Astrocyte (in vitro differentiated cells and primary cell): Measurements from ENCODE around the gene FER. TPM values are rescaled to one million over a fixed set of nuclear protein-coding genes. Genes with fewer than 3 reads are reported as not detected.
"Not testable (repeated sequence)": the region's sequence is repeated elsewhere in the genome, so short reads cannot be mapped to it uniquely, and the experiment has no call there.

ENCODE experiments used
- DNase-seq: peaks from one replicate; pipeline ENCODE4 v3.0.0-alpha.2; 2010; ENCODE audit warnings: low read depth
- FAIRE-seq: peaks from 2 replicates; lab custom pipeline; 2011; peaks lifted over from hg19 to GRCh38; lab: Jason Lieb, UNC
- H2AFZ ChIP-seq: 2 replicates; pipeline ENCODE4 v1.6.0; 2012; ENCODE audit warnings: low read depth, low read length, inconsistent platforms
- H3K27ac ChIP-seq: 2 replicates; pipeline ENCODE4 v1.5.1; 2011; ENCODE audit warnings: low read depth, low read length, inconsistent platforms
- H3K27me3 ChIP-seq: 2 replicates; pipeline ENCODE4 v1.6.0; 2011; ENCODE audit warnings: low read length, inconsistent platforms; ENCODE audit not compliant: insufficient read depth
- H3K36me3 ChIP-seq: 2 replicates; pipeline ENCODE4 v1.5.1; 2011; ENCODE audit warnings: low read length, inconsistent platforms; ENCODE audit not compliant: insufficient read depth
- H3K4me1 ChIP-seq: 2 replicates; pipeline ENCODE4 v1.5.1; 2011; ENCODE audit warnings: low read length, inconsistent platforms; ENCODE audit not compliant: insufficient read depth
- H3K4me2 ChIP-seq: 2 replicates; pipeline ENCODE4 v1.6.0; 2012; ENCODE audit warnings: low read length, inconsistent platforms
- H3K4me3 ChIP-seq: 2 replicates; pipeline ENCODE4 v1.5.1; 2011; ENCODE audit warnings: low read depth, mild to moderate bottlenecking, low read length, inconsistent platforms; ENCODE audit not compliant: insufficient read depth
- H3K79me2 ChIP-seq: 2 replicates; pipeline ENCODE4 v1.6.0; 2012; ENCODE audit warnings: mild to moderate bottlenecking, low read length, inconsistent platforms; ENCODE audit not compliant: insufficient read depth
- H3K9ac ChIP-seq: 2 replicates; pipeline ENCODE4 v1.6.0; 2012; ENCODE audit warnings: mild to moderate bottlenecking, low read length, inconsistent platforms
- H3K9me3 ChIP-seq: 2 replicates; pipeline ENCODE4 v1.5.1; 2012; ENCODE audit warnings: low read depth, mild to moderate bottlenecking, low read length, inconsistent platforms; ENCODE audit not compliant: insufficient read depth
- H4K20me1 ChIP-seq: 2 replicates; pipeline ENCODE4 v1.6.0; 2012; ENCODE audit warnings: low read length, inconsistent platforms; ENCODE audit not compliant: insufficient read depth
- H3K27ac Mint-ChIP-seq: one replicate; pipeline ENCODE4 v1.8.0; 2021; ENCODE audit warnings: mild to moderate bottlenecking, mixed read lengths; ENCODE audit not compliant: unreplicated experiment
- H3K27me3 Mint-ChIP-seq: one replicate; pipeline ENCODE4 v1.8.0; 2021; ENCODE audit warnings: low read depth, mixed read lengths; ENCODE audit not compliant: unreplicated experiment
- H3K36me3 Mint-ChIP-seq: one replicate; pipeline ENCODE4 v1.8.0; 2021; ENCODE audit warnings: low read depth, mixed read lengths; ENCODE audit not compliant: unreplicated experiment
- H3K4me1 Mint-ChIP-seq: one replicate; pipeline ENCODE4 v1.8.0; 2021; ENCODE audit warnings: low read depth, mixed read lengths; ENCODE audit not compliant: unreplicated experiment
- H3K4me3 Mint-ChIP-seq: one replicate; pipeline ENCODE4 v1.8.0; 2021; ENCODE audit warnings: mild to moderate bottlenecking, moderate library complexity, mixed read lengths; ENCODE audit not compliant: unreplicated experiment
- H3K9me3 Mint-ChIP-seq: one replicate; pipeline ENCODE4 v1.8.0; 2021; ENCODE audit warnings: mild to moderate bottlenecking, mixed read lengths; ENCODE audit not compliant: unreplicated experiment
- EZH2 ChIP-seq: IDR thresholded peaks from 2 replicates; pipeline ENCODE4 v1.6.1; 2012; ENCODE audit warnings: mild to moderate bottlenecking, low read length, inconsistent platforms; ENCODE audit not compliant: insufficient read depth
- total RNA-seq: library from RNA; stranded (reverse); gene quantifications from 2 replicates; pipeline ENCODE4 v1.2.1, GENCODE V29; 2021
- TF ChIP-seq, protein P1 (sequence below): IDR thresholded peaks from 2 replicates; pipeline ENCODE4 v1.5.1; 2011; ENCODE audit warnings: low read depth, mild to moderate bottlenecking, inconsistent platforms, low read length, moderate library complexity; ENCODE audit not compliant: insufficient read depth

Gene FER
- total RNA-seq, 1 donor from 2014 or later = 21.6 TPM

DNA sequence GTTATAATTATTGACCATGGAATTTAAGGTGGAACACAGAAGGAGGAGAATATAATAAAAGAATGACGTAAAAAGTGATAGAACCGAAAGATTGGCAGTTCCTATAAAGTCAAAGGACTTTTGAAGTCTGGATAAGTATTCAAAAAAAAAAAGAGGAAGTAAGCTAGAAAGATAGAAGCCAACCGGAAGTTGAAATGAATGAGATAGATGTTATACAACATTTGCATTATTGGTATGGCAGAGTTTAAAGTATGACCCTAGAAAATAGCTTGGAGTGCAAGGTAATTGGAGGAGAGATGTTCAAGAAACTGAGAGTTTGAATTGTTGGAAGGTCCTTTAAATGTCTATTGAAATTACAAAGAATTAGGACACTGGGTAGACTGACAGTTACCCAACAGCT is 293.6 kb downstream of the FER start:
- Mint-ChIP-seq H3K4me3 (no peak overlapping the region), H3K9me3 (no peaks in the 10 kb centered on the region), H3K27me3 (no peaks in the 10 kb centered on the region), H3K27ac (no peak overlapping the region), H3K4me1 (no peaks in the 10 kb centered on the region), H3K36me3 (no peaks in the 10 kb centered on the region)
- no peaks in the 10 kb centered on the region for H3K4me1 ChIP-seq
- H3K9ac ChIP-seq = no peak overlapping the region
- no peaks in the 10 kb centered on the region for H3K36me3 ChIP-seq
- no peak overlapping the region for H3K4me2 ChIP-seq
- H3K79me2 ChIP-seq = no peaks in the 10 kb centered on the region
- H3K4me3 ChIP-seq = no peak overlapping the region
- H3K9me3 ChIP-seq = no peaks in the 10 kb centered on the region
- no peak overlapping the region for H3K27ac ChIP-seq
- no peak overlapping the region for H2AFZ ChIP-seq
- no peaks in the 10 kb centered on the region for H3K27me3 ChIP-seq
- no peak for TF ChIP-seq EZH2
- TF ChIP-seq, protein P1, sequence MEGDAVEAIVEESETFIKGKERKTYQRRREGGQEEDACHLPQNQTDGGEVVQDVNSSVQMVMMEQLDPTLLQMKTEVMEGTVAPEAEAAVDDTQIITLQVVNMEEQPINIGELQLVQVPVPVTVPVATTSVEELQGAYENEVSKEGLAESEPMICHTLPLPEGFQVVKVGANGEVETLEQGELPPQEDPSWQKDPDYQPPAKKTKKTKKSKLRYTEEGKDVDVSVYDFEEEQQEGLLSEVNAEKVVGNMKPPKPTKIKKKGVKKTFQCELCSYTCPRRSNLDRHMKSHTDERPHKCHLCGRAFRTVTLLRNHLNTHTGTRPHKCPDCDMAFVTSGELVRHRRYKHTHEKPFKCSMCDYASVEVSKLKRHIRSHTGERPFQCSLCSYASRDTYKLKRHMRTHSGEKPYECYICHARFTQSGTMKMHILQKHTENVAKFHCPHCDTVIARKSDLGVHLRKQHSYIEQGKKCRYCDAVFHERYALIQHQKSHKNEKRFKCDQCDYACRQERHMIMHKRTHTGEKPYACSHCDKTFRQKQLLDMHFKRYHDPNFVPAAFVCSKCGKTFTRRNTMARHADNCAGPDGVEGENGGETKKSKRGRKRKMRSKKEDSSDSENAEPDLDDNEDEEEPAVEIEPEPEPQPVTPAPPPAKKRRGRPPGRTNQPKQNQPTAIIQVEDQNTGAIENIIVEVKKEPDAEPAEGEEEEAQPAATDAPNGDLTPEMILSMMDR = no peak
- FAIRE-seq = no peak
- no peak for DNase-seq
- no peaks in the 10 kb centered on the region for H4K20me1 ChIP-seq

DNA sequence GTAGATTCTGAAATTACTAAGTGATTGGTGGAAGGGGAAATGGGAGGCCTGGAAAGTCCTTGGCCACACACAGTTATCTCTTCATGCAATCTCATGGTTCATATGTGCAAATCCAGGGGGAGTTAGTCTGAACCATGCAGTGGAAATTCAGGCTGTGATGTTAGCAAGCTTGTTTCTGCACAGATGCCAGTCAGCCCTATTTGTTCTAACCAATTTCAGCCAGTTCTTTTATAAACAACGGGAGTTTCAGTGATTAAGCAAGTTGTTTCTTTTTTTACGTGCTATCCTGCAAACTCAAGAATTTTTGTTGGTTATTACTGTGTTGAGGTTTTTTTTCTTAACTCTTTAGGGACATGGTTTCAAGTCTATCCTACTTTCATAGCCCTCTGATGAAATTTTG is 298.0 kb downstream of the FER start:
- no peak overlapping the region for H3K4me3 Mint-ChIP-seq
- Histone ChIP-seq H2AFZ (no peak overlapping the region), H3K4me1 (no peaks in the 10 kb centered on the region), H4K20me1 (no peaks in the 10 kb centered on the region), H3K9me3 (no peaks in the 10 kb centered on the region), H3K27me3 (no peaks in the 10 kb centered on the region), H3K4me2 (no peak overlapping the region), H3K4me3 (no peak overlapping the region), H3K36me3 (no peaks in the 10 kb centered on the region), H3K79me2 (no peaks in the 10 kb centered on the region), H3K27ac (no peak overlapping the region), H3K9ac (no peak overlapping the region)
- H3K36me3 Mint-ChIP-seq = no peaks in the 10 kb centered on the region
- peaks cover 7% of the 10 kb centered on the region for H3K4me1 Mint-ChIP-seq
- no peak overlapping the region for H3K27ac Mint-ChIP-seq
- H3K27me3 Mint-ChIP-seq = no peaks in the 10 kb centered on the region
- FAIRE-seq (no peak), DNase-seq (no peak)
- H3K9me3 Mint-ChIP-seq = no peaks in the 10 kb centered on the region
- TF ChIP-seq, protein P1 = no peak
- TF ChIP-seq EZH2 = no peak

DNA sequence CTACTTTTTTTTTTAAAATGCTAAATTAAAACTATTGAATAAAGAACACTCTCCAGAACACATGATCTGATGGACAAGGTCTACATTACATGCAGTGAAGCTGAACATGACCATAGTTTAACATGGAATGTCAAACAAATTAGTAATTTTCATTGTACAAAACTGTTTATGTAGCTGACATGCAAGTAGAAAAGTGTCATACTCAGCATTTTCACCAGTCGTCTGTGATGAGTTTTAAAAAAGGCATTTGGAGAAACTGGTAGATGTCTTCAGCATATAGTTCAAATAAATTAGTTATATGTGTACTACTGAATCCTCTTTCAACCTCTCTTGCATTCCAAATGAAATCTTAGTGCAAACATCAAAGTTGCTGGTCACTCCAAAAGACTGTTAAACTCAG is 301.9 kb downstream of the FER start:
- Histone ChIP-seq H3K9me3 (no peaks in the 10 kb centered on the region), H3K27me3 (no peaks in the 10 kb centered on the region), H3K4me1 (no peaks in the 10 kb centered on the region), H3K79me2 (no peaks in the 10 kb centered on the region), H3K27ac (no peak overlapping the region), H4K20me1 (no peaks in the 10 kb centered on the region), H3K4me3 (no peak overlapping the region), H3K36me3 (no peaks in the 10 kb centered on the region), H2AFZ (no peak overlapping the region), H3K9ac (no peak overlapping the region), H3K4me2 (no peak overlapping the region)
- peaks cover 4% of the 10 kb centered on the region for H3K36me3 Mint-ChIP-seq
- no peaks in the 10 kb centered on the region for H3K9me3 Mint-ChIP-seq
- H3K27ac Mint-ChIP-seq = no peak overlapping the region
- H3K27me3 Mint-ChIP-seq = no peaks in the 10 kb centered on the region
- DNase-seq (no peak), FAIRE-seq (peak; percentile 76)
- TF ChIP-seq, protein P1 = no peak
- TF ChIP-seq EZH2 = no peak
- H3K4me3 Mint-ChIP-seq = no peak overlapping the region
- H3K4me1 Mint-ChIP-seq = peaks cover 7% of the 10 kb centered on the region

DNA sequence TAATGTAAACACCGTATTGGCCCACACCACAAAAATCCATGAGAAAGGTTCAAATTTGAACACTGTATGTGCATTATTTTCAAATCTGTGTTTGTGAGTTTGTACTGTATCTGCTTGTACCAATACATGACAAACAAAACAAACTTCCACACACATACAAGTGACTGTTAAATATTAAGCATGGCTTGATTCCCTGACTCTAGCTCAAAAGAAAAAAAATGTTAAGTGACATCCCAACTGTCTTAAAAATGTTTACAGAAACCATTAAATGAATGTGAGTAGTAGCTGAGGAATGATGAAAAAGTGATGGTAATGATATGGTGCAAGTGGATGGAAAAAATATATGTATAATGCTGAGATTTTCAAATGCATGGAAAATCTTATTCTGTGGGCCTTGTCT is 302.6 kb downstream of the FER start:
- not testable (repeated sequence) for FAIRE-seq, H3K79me2 ChIP-seq, H3K4me1 Mint-ChIP-seq, DNase-seq, H3K36me3 ChIP-seq, H3K9me3 ChIP-seq, H3K4me1 ChIP-seq, H3K27ac ChIP-seq, H3K4me2 ChIP-seq, H3K27me3 ChIP-seq, H3K4me3 ChIP-seq, H3K27me3 Mint-ChIP-seq, H2AFZ ChIP-seq, H3K9ac ChIP-seq, H3K27ac Mint-ChIP-seq, H3K9me3 Mint-ChIP-seq, H3K4me3 Mint-ChIP-seq, H3K36me3 Mint-ChIP-seq, H4K20me1 ChIP-seq
